GM18526 (cell line): ENCODE data around the gene EPHA8.

Experiments
- POLR2A ChIP-seq: IDR thresholded peaks from 3 replicates; pipeline ENCODE4 v1.6.1; 2011; ENCODE audit not compliant: insufficient read length; ENCODE audit errors: extremely low read depth

Gene EPHA8

GRCh38 chr1:22591576-22591975 lies 28.3 kb downstream of the EPHA8 start:
- TF ChIP-seq POLR2A = no peak

- TF ChIP-seq POLR2A = no peak
These were observed 28.8 kb downstream of the EPHA8 start for GRCh38 chr1:22592051-22592450.

GRCh38 chr1:22592919-22593790 lies 29.9 kb downstream of the EPHA8 start:
- TF ChIP-seq POLR2A = no peak

GRCh38 chr1:22594396-22594795 lies 31.1 kb downstream of the EPHA8 start:
- no peak for TF ChIP-seq POLR2A

GRCh38 chr1:22595108-22595507 lies 31.8 kb downstream of the EPHA8 start:
- no peak for TF ChIP-seq POLR2A

- no peak for TF ChIP-seq POLR2A
These were observed 34.1 kb downstream of the EPHA8 start for GRCh38 chr1:22597301-22597965.

GRCh38 chr1:22597996-22598395 lies 34.7 kb downstream of the EPHA8 start:
- no peak for TF ChIP-seq POLR2A

- TF ChIP-seq POLR2A = no peak
These were observed 35.4 kb downstream of the EPHA8 start for GRCh38 chr1:22598736-22599135.

GRCh38 chr1:22600071-22600816 lies 37.0 kb downstream of the EPHA8 start:
- no peak for TF ChIP-seq POLR2A

GRCh38 chr1:22600817-22601605 lies 37.7 kb downstream of the EPHA8 start:
- no peak for TF ChIP-seq POLR2A

GRCh38 chr1:22601610-22602009 lies 38.3 kb downstream of the EPHA8 start:
- TF ChIP-seq POLR2A = no peak

- no peak for TF ChIP-seq POLR2A
These were observed 38.9 kb downstream of the EPHA8 start for GRCh38 chr1:22602060-22602740.

GRCh38 chr1:22606161-22606560 lies 42.9 kb downstream of the EPHA8 start:
- no peak for TF ChIP-seq POLR2A

GRCh38 chr1:22607154-22607553 lies 43.9 kb downstream of the EPHA8 start:
- no peak for TF ChIP-seq POLR2A
